Endothelial cell of umbilical vein (primary cell): Measurements from ENCODE around the gene TNRC6A. TPM values are rescaled to one million over a fixed set of nuclear protein-coding genes. Genes with fewer than 3 reads are reported as not detected.

Source experiments
- BruUV-seq: library from RNA; stranded (reverse); fragments of 400-500 nt; replicated peaks from 2 replicates; lab custom pipeline; 2021; lab: Mats Ljungman, UMichigan
- CTCF ChIA-PET: fragments of 300-600, 350-600 bp; sonication (Branson Sonifier 250); formaldehyde crosslinking; loops from one replicate; lab custom pipeline; 2021; ENCODE audit warnings: antibody characterized with exemption, inconsistent platforms; lab: Charles Lee
- POLR2A ChIA-PET: fragments of 300-600, 350-600 bp; sonication (Branson Sonifier 250); formaldehyde crosslinking; loops from one replicate; lab custom pipeline; 2021; ENCODE audit warnings: antibody characterized with exemption, inconsistent platforms; lab: Charles Lee
- DNase-seq: peaks from one replicate; pipeline ENCODE4 v3.0.0-alpha.2; 2011; ENCODE audit warnings: low read depth, low spot score
- FAIRE-seq: peaks from 2 replicates; lab custom pipeline; 2011; peaks lifted over from hg19 to GRCh38; lab: Jason Lieb, UNC
- H2AFZ ChIP-seq: 2 replicates; pipeline ENCODE4 v1.6.0; 2012; ENCODE audit warnings: low read depth, low read length, control low read depth, inconsistent platforms
- H3K27ac ChIP-seq: 2 replicates; pipeline ENCODE4 v1.5.1; 2011; ENCODE audit warnings: low read depth, mild to moderate bottlenecking, control low read depth, low read length, moderate library complexity; ENCODE audit not compliant: insufficient read depth
- H3K27me3 ChIP-seq, 2 experiments: 2 replicates each; pipeline versions ENCODE4 v1.6.0 to v1.6.1; 2011; ENCODE audit warnings: low read length in 2 of 2, mixed read lengths in 1 of 2; ENCODE audit not compliant: control insufficient read depth in 2 of 2, insufficient read depth in 2 of 2
- H3K36me3 ChIP-seq, 2 experiments: 2 replicates in 1 of 2; 3 replicates in 1 of 2; pipeline ENCODE4 v1.5.1; 2011; ENCODE audit warnings: low read length in 2 of 2, mild to moderate bottlenecking in 1 of 2, moderate library complexity in 1 of 2; ENCODE audit not compliant: control insufficient read depth in 2 of 2, insufficient read depth in 2 of 2; ENCODE audit errors: extremely low read depth in 1 of 2
- H3K4me1 ChIP-seq: 3 replicates; pipeline ENCODE4 v1.5.1; 2011; ENCODE audit warnings: mild to moderate bottlenecking, low read length; ENCODE audit not compliant: control insufficient read depth, insufficient read depth; ENCODE audit errors: extremely low read depth
- H3K4me2 ChIP-seq: 2 replicates; pipeline ENCODE4 v1.6.1; 2011; ENCODE audit warnings: low read length, control low read depth, mixed read lengths; ENCODE audit not compliant: insufficient read depth
- H3K4me3 ChIP-seq, 3 experiments: fragments of 200-600 bp in 1 of 3; sonication (generic), shearing (Covaris generic) in 1 of 3; replicated peaks in 1 of 3; 2 replicates each; pipeline ENCODE4 v1.5.1; 2011 to 2016; ENCODE audit warnings: control low read depth in 3 of 3, low read length in 3 of 3, mild to moderate bottlenecking in 2 of 3, inconsistent platforms in 1 of 3, low read depth in 1 of 3, moderate library complexity in 1 of 3; ENCODE audit not compliant: insufficient read depth in 1 of 3
- H3K79me2 ChIP-seq: 2 replicates; pipeline ENCODE4 v1.6.0; 2012; ENCODE audit warnings: low read length, inconsistent platforms; ENCODE audit not compliant: control insufficient read depth, insufficient read depth
- H3K9ac ChIP-seq: replicated peaks from 2 replicates; pipeline ENCODE3; 2011; ENCODE audit warnings: low read length, control low read depth; ENCODE audit not compliant: insufficient read depth; ENCODE audit errors: extremely low read depth
- H3K9me1 ChIP-seq: replicated peaks from 3 replicates; pipeline ENCODE4 v1.6.0; 2011; ENCODE audit warnings: mild to moderate bottlenecking, low read length; ENCODE audit not compliant: control insufficient read depth, insufficient read depth; ENCODE audit errors: extremely low read depth
- H3K9me3 ChIP-seq: replicated peaks from 2 replicates; pipeline ENCODE4 v1.5.1; 2012; ENCODE audit warnings: low read length, inconsistent platforms; ENCODE audit not compliant: control insufficient read depth, insufficient read depth
- H4K20me1 ChIP-seq: replicated peaks from 2 replicates; pipeline ENCODE3; 2011; ENCODE audit warnings: mild to moderate bottlenecking, low read length; ENCODE audit not compliant: control insufficient read depth, insufficient read depth; ENCODE audit errors: extremely low read depth
- CTCF ChIP-seq, 2 donors: IDR thresholded peaks; 1 replicate in 1 of 2; 2 replicates in 1 of 2; pipeline ENCODE4 v1.5.1; 2011; ENCODE audit warnings: low read length in 2 of 2, mild to moderate bottlenecking in 2 of 2, moderate library complexity in 2 of 2, control low read depth in 1 of 2, inconsistent platforms in 1 of 2, low read depth in 1 of 2; ENCODE audit not compliant: insufficient read depth in 1 of 2; ENCODE audit errors: extremely low read depth in 1 of 2
- GATA2 ChIP-seq: IDR thresholded peaks from 2 replicates; pipeline ENCODE4 v1.7.0; 2011; ENCODE audit warnings: low read depth, mild to moderate bottlenecking, moderate library complexity, mixed read lengths, low read length; ENCODE audit not compliant: insufficient read length, insufficient read depth
- JUN ChIP-seq: IDR thresholded peaks from 2 replicates; pipeline ENCODE4 v1.6.1; 2011; ENCODE audit warnings: borderline replicate concordance, low read depth; ENCODE audit not compliant: insufficient read length, insufficient read depth
- MAX ChIP-seq: IDR thresholded peaks from 2 replicates; pipeline ENCODE4 v1.6.1; 2011; ENCODE audit not compliant: insufficient read depth, insufficient read length
- MYC ChIP-seq: IDR thresholded peaks from one replicate; pipeline ENCODE4 v1.6.1; 2011; ENCODE audit warnings: mild to moderate bottlenecking, low read depth, low read length
- POLR2A ChIP-seq: IDR thresholded peaks from 2 replicates; pipeline ENCODE4 v1.6.1; 2012; ENCODE audit warnings: low read depth, mild to moderate bottlenecking, control low read depth, low read length
- POLR2AphosphoS5 ChIP-seq: IDR thresholded peaks from 2 replicates; pipeline ENCODE4 v1.6.1; 2012; ENCODE audit warnings: low read depth, mild to moderate bottlenecking, control low read depth, low read length, moderate library complexity; ENCODE audit not compliant: insufficient read depth
- dilution Hi-C: fragments of 300-500 bp; cut with MboI; formaldehyde crosslinking; loops from one replicate; pipeline ENCODE4 v1.15.0; 2019; ENCODE audit warnings: low sequenced_read_pairs; ENCODE audit not compliant: extremely low pct_ligation_motif_present
- intact Hi-C: fragments of 100-400 bp; cut with micrococcal nuclease; formaldehyde crosslinking; loops from one replicate; pipeline ENCODE4 v1.10.0; 2022
- polyA plus RNA-seq, 4 experiments: library from polyadenylated mRNA; depleted of rRNA in 3 of 4; stranded (reverse) in 3 of 4; unstranded in 1 of 4; fragments of >200 nt; gene quantifications; 2 replicates each; pipeline versions ENCODE4 v1.2.1 to v1.2.3, GENCODE V29; 2011 to 2012; ENCODE audit warnings: missing spikeins in 1 of 4
- total RNA-seq: library from RNA; stranded (reverse); gene quantifications from 2 replicates; pipeline ENCODE4 v1.2.3, GENCODE V29; 2021

The TNRC6A gene
- total and polyA plus RNA-seq, 2 donors (not counting 3 experiments of a cell fraction or from before 2014, with no cell fraction given), result 39.3 to 74.5 TPM

- dilution Hi-C loops, result no loop called here
- no peak overlapping the region for H3K9ac ChIP-seq
- no peaks in the 10 kb centered on the region for H3K36me3 ChIP-seq
- no TSS peak for BruUV-seq
- H3K9me1 ChIP-seq, result no peaks in the 10 kb centered on the region
- no peak overlapping the region for H2AFZ ChIP-seq
- POLR2A ChIA-PET, result no interaction called here
- peaks cover 23% of the 10 kb centered on the region for H3K4me1 ChIP-seq
- TF ChIP-seq GATA2 (no peak), CTCF (IDR thresholded peaks at IDR 0.05; ENCODE audit: extremely low read depth in 1 of 2, insufficient read depth in 1 of 2, low read depth in 1 of 2, low read length in 2 of 2) (no peak), JUN (no peak), MYC (no peak), POLR2AphosphoS5 (no peak), MAX (no peak), POLR2A (no peak)
- DNase-seq (no peak), FAIRE-seq (no peak)
- no peaks in the 10 kb centered on the region for H3K27me3 ChIP-seq
- CTCF ChIA-PET, result interaction anchor here (1.2 kb wide), 1 partner anchor 12 kb away, joined by 4 read pairs; no protein-coding TSS in a partner anchor
- H3K27ac ChIP-seq, result no peak overlapping the region
- H3K4me2 ChIP-seq, result no peak overlapping the region
- no peaks in the 10 kb centered on the region for H3K9me3 ChIP-seq
- intact Hi-C loops, result no loop called here
- H4K20me1 ChIP-seq, result no peaks in the 10 kb centered on the region
- H3K4me3 ChIP-seq, result no peak overlapping the region
- H3K79me2 ChIP-seq, result no peaks in the 10 kb centered on the region
Measured at GRCh38 chr16:24846548-24847357, 117.3 kb downstream of the TNRC6A start.
